Lung (tissue), 12 donors: Measurements from ENCODE around the gene ORMDL1. TPM values are rescaled to one million over a fixed set of nuclear protein-coding genes. Genes with fewer than 3 reads are reported as not detected.

Experiments used
- ATAC-seq: fragments of 200-7000 bp; cut with Tn5 transposase; one replicate; pipeline ENCODE4 v1.9.1; 2020; ENCODE audit warnings: moderate number of reproducible peaks; ENCODE audit not compliant: insufficient read depth, low FRiP score
- DNase-seq, 3 donors: peaks; one replicate each; pipeline ENCODE4 v3.0.0-alpha.2; 2013 to 2017
- H3K27ac ChIP-seq, 2 donors: one replicate each; pipeline ENCODE4 v1.5.1; 2013; ENCODE audit warnings: mild to moderate bottlenecking in 2 of 2, moderate library complexity in 2 of 2, control low read depth in 1 of 2, inconsistent platforms in 1 of 2, low read depth in 1 of 2, low read length in 1 of 2
- H3K27me3 ChIP-seq, 3 donors: one replicate each; pipeline ENCODE4 v1.5.1; 2013; ENCODE audit warnings: low read length in 2 of 3; ENCODE audit not compliant: control insufficient read depth in 3 of 3, insufficient read depth in 3 of 3
- H3K36me3 ChIP-seq, 4 donors: one replicate each; pipeline ENCODE4 v1.5.1; 2013; ENCODE audit warnings: low read length in 4 of 4, mild to moderate bottlenecking in 1 of 4, moderate library complexity in 1 of 4; ENCODE audit not compliant: control insufficient read depth in 4 of 4, insufficient read depth in 4 of 4
- H3K4me1 ChIP-seq, 5 donors: one replicate each; pipeline ENCODE4 v1.5.1; 2013; ENCODE audit warnings: low read length in 5 of 5, mild to moderate bottlenecking in 2 of 5, moderate library complexity in 1 of 5; ENCODE audit not compliant: control insufficient read depth in 5 of 5, insufficient read depth in 5 of 5
- H3K4me3 ChIP-seq: one replicate; pipeline ENCODE4 v1.5.1; 2013; ENCODE audit warnings: mild to moderate bottlenecking, control low read depth, moderate library complexity
- H3K9ac ChIP-seq, 2 donors: one replicate each; pipeline ENCODE4 v1.5.1; 2013; ENCODE audit warnings: low read length in 2 of 2, control low read depth in 1 of 2; ENCODE audit not compliant: insufficient read depth in 1 of 2
- H3K9me3 ChIP-seq, 4 donors: one replicate each; pipeline ENCODE4 v1.5.1; 2013; ENCODE audit warnings: low read length in 3 of 4, mild to moderate bottlenecking in 1 of 4, moderate library complexity in 1 of 4; ENCODE audit not compliant: control insufficient read depth in 4 of 4, insufficient read depth in 3 of 4
- CTCF ChIP-seq: IDR thresholded peaks from 2 replicates; pipeline ENCODE4 v1.5.1; 2012; ENCODE audit warnings: mild to moderate bottlenecking; ENCODE audit errors: control extremely low read depth, extremely low read depth
- WGBS, 2 donors: extraction: QIAGEN DNeasy Blood & Tissue Kit; methylation state at CpG; one replicate each; pipeline ENCODE4 v1.1.7; 2013; 5-methylcytosine and 5-hydroxymethylcytosine counted together
- polyA plus RNA-seq, 2 donors: library from polyadenylated mRNA; stranded (reverse); fragments of 200-250 nt; gene quantifications; one replicate each; pipeline ENCODE4 v1.2.1, GENCODE V29; 2013
- total RNA-seq, 2 donors: library from RNA; depleted of rRNA in 1 of 2; stranded (reverse); fragments of >200 nt in 1 of 2; gene quantifications; one replicate each; pipeline ENCODE4 v1.2.1, GENCODE V29; 2014 to 2021
- donor health status: control.
- donor health status: control.
- donor health status: Bipolar disorder and iron deficiency.
- donor health status: healthy.
- donor health status: DM: yes; HTN: yes; CAD: no.

Gene ORMDL1
- total and polyA plus RNA-seq, 4 donors: 42.6 to 167 (median 82.8) TPM

GRCh38 chr2:189772212-189772611, 11.9 kb downstream of the ORMDL1 start:
- H3K9ac ChIP-seq: no peak overlapping the region
- no peaks in the 10 kb centered on the region for H3K9me3 ChIP-seq
- no peaks in the 10 kb centered on the region for H3K4me1 ChIP-seq
- H3K27me3 ChIP-seq: no peaks in the 10 kb centered on the region
- no peak overlapping the region for H3K4me3 ChIP-seq
- 81 to 88% methylated on average over 1 of the region's 1 CpG for WGBS, 2 donors
- TF ChIP-seq CTCF: no peak
- no peak overlapping the region for H3K27ac ChIP-seq
- ATAC-seq (no peak), DNase-seq (peak in 1 of 3 donors; percentile 26)
- H3K36me3 ChIP-seq: peaks cover 6 to 29% (median 16%) of the 10 kb centered on the region in 4 donors

GRCh38 chr2:189770590-189771322, 13.4 kb downstream of the ORMDL1 start:
- Histone ChIP-seq H3K27ac (no peak overlapping the region), H3K36me3 (peaks cover 6 to 30% (median 21%) of the 10 kb centered on the region in 4 donors), H3K4me1 (no peaks in the 10 kb centered on the region), H3K9ac (no peak overlapping the region), H3K4me3 (no peak overlapping the region), H3K9me3 (no peaks in the 10 kb centered on the region), H3K27me3 (no peaks in the 10 kb centered on the region)
- DNase-seq (no peak), ATAC-seq (no peak)
- WGBS, 2 donors: 70 to 75% methylated on average over 6 of the region's 6 CpGs
- TF ChIP-seq CTCF: no peak

DNA sequence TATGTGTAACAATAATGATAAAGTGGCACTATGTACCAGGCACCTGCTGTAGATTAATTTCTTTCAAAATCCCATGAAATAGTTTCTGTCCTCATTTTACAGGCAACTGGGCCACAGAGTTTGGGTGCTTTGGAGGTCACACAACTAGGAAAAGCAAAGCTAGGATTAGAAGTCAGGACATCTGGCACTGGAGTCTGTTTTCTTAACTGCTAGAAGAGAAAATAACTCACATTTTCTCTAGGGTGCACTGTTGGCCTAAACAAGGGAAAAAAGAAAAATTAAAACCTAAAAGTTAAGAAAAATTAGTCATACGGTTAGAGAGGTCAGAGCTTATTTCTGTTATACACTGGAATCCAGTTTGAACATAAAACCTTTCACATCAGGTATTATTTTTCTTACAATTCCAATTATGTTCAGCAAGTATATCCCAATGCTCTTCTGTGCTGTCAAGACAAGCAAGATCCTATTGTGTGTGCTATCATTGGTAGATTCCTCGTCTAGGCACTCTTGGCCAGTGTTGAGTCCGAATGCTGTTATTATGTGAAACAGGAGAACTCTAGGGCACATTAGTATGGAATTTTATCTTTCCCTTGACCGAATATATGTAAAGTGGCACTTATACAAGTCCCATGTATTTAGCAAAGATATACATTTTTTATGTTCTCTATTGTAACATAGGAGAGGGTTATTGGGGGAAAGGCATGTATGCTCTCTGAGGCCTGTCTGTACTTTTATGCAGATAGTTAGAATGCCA, 20.1 kb downstream of the ORMDL1 start:
- Histone ChIP-seq H3K27ac (no peak overlapping the region), H3K36me3 (peaks cover 0 to 11% (median 6%) of the 10 kb centered on the region in 4 donors), H3K4me3 (no peak overlapping the region), H3K4me1 (peaks cover 0 to 13% (median 3%) of the 10 kb centered on the region in 5 donors), H3K9ac (peak overlapping the region in 1 of 2 donors; percentile 99), H3K27me3 (no peaks in the 10 kb centered on the region), H3K9me3 (no peaks in the 10 kb centered on the region)
- DNase-seq: peak in 1 of 3 donors; percentile 11
- TF ChIP-seq CTCF: no peak
- no peak for ATAC-seq
- 79 to 87% methylated on average over 4 of the region's 4 CpGs for WGBS, 2 donors
